K562 treated with DMSO at 1 percent for 12 hours (cell line): Measurements from ENCODE around the gene BMP5. TPM values are rescaled to one million over a fixed set of nuclear protein-coding genes. Genes with fewer than 3 reads are reported as not detected.

Source experiments
- total RNA-seq: library from RNA; unstranded; fragments of 300-600 nt; gene quantifications from 2 replicates; pipeline ENCODE4 v1.2.3, GENCODE V29; 2022; ENCODE audit not compliant: insufficient read depth

BMP5 gene
- not detected in 2 replicates for total RNA-seq

GRCh38 chr6:55875400-55875799 is at the start of gene BMP5:
Gene BMP5 (minus strand): TSS chr6:55875590. CDS start chr6:55874865, 725 bp downstream.

